OCI-LY7 (cell line): ENCODE data around the gene MINDY4. TPM values are rescaled to one million over a fixed set of nuclear protein-coding genes. Genes with fewer than 3 reads are reported as not detected.

Experiments used
- BruUV-seq: library from RNA; stranded (reverse); fragments of 400-500 nt; replicated peaks from 2 replicates; lab custom pipeline; 2021; lab: Mats Ljungman, UMichigan
- CTCF ChIA-PET: fragments of 300-600 bp; sonication (Branson Sonifier 250); formaldehyde crosslinking; loops from one replicate; lab custom pipeline; 2022; ENCODE audit warnings: antibody characterized with exemption; ENCODE audit not compliant: unreplicated experiment; lab: Charles Lee
- POLR2A ChIA-PET: fragments of 300-600 bp; sonication (Branson Sonifier 250); formaldehyde crosslinking; loops from one replicate; lab custom pipeline; 2022; ENCODE audit warnings: antibody characterized with exemption; lab: Charles Lee
- DNase-seq: peaks from one replicate; pipeline ENCODE4 v3.0.0-alpha.2; 2015; ENCODE audit warnings: low spot score
- H2AFZ ChIP-seq: fragments of 200-600 bp; sonication (generic), shearing (Covaris generic); 2 replicates; pipeline ENCODE4 v1.6.1; 2014; ENCODE audit warnings: mild to moderate bottlenecking, antibody characterized with exemption, low read length, moderate library complexity
- H3K27ac ChIP-seq: fragments of 200-600 bp; sonication (generic); 2 replicates; pipeline ENCODE4 v1.5.1; 2014; ENCODE audit warnings: mixed run types, low read depth, mild to moderate bottlenecking, moderate library complexity, low read length, inconsistent platforms; ENCODE audit not compliant: poor library complexity, severe bottlenecking
- H3K36me3 ChIP-seq: fragments of 200-600 bp; sonication (generic); 2 replicates; pipeline ENCODE4 v1.6.1; 2014; ENCODE audit warnings: mild to moderate bottlenecking, antibody characterized with exemption, low read length, moderate library complexity, mixed read lengths; ENCODE audit not compliant: insufficient read depth
- H3K4me1 ChIP-seq: fragments of 200-600 bp; sonication (generic); 2 replicates; pipeline ENCODE4 v1.5.1; 2014; ENCODE audit warnings: mild to moderate bottlenecking, low read length; ENCODE audit not compliant: insufficient read depth, poor library complexity, severe bottlenecking
- H3K4me2 ChIP-seq: fragments of 200-600 bp; sonication (generic); 2 replicates; pipeline ENCODE4 v1.6.1; 2014; ENCODE audit warnings: mild to moderate bottlenecking, low read length
- H3K4me3 ChIP-seq: fragments of 200-600 bp; sonication (generic); 2 replicates; pipeline ENCODE4 v1.5.1; 2014; ENCODE audit warnings: mild to moderate bottlenecking, low read depth, low read length; ENCODE audit not compliant: poor library complexity, severe bottlenecking
- H3K79me2 ChIP-seq: fragments of 200-600 bp; sonication (generic); 2 replicates; pipeline ENCODE4 v1.6.1; 2016; ENCODE audit warnings: low read depth, mild to moderate bottlenecking, low read length, moderate library complexity, mixed read lengths; ENCODE audit not compliant: insufficient read depth
- H3K9me2 ChIP-seq: fragments of 200-600 bp; sonication (generic); 2 replicates; pipeline ENCODE4 v1.6.1; 2016; ENCODE audit warnings: mild to moderate bottlenecking, low read length, mixed read lengths; ENCODE audit not compliant: insufficient read depth
- H3K9me3 ChIP-seq: fragments of 200-600 bp; sonication (generic); 2 replicates; pipeline ENCODE4 v1.6.1; 2014; ENCODE audit warnings: mild to moderate bottlenecking, mixed run types, low read length, mixed read lengths
- H4K20me1 ChIP-seq: fragments of 200-600 bp; sonication (generic); 2 replicates; pipeline ENCODE4 v1.6.1; 2014; ENCODE audit warnings: mild to moderate bottlenecking, antibody characterized with exemption, low read length, moderate library complexity, mixed read lengths; ENCODE audit not compliant: insufficient read depth
- EZH2phosphoT487 ChIP-seq: fragments of 200-600 bp; sonication (generic); IDR thresholded peaks from 2 replicates; pipeline ENCODE4 v1.6.1; 2018; ENCODE audit warnings: low read depth, borderline replicate concordance, mild to moderate bottlenecking, mixed run types, antibody characterized with exemption, low read length, moderate library complexity, mixed read lengths
- intact Hi-C: fragments of 100-400 bp; cut with micrococcal nuclease; formaldehyde crosslinking; loops from one replicate; pipeline ENCODE4 v1.10.0; 2022; ENCODE audit not compliant: unreplicated experiment
- total RNA-seq, 2 experiments: library from RNA; depleted of rRNA in 1 of 2; stranded (reverse); fragments of >200 nt in 1 of 2; shearing (Covaris generic) in 1 of 2; gene quantifications; 2 replicates each; pipeline ENCODE4 v1.2.3, GENCODE V29; 2014 to 2022
- TF ChIP-seq, protein P1 (sequence below): fragments of 200-600 bp; sonication (generic); conservative IDR thresholded peaks from 2 replicates; pipeline ENCODE4 v1.5.1; 2014; ENCODE audit warnings: mild to moderate bottlenecking, antibody characterized with exemption, low read length, moderate library complexity, mixed read lengths

Gene MINDY4
- total RNA-seq, 2 experiments from 2014 or later: 0.86 TPM; not detected in 1

DNA sequence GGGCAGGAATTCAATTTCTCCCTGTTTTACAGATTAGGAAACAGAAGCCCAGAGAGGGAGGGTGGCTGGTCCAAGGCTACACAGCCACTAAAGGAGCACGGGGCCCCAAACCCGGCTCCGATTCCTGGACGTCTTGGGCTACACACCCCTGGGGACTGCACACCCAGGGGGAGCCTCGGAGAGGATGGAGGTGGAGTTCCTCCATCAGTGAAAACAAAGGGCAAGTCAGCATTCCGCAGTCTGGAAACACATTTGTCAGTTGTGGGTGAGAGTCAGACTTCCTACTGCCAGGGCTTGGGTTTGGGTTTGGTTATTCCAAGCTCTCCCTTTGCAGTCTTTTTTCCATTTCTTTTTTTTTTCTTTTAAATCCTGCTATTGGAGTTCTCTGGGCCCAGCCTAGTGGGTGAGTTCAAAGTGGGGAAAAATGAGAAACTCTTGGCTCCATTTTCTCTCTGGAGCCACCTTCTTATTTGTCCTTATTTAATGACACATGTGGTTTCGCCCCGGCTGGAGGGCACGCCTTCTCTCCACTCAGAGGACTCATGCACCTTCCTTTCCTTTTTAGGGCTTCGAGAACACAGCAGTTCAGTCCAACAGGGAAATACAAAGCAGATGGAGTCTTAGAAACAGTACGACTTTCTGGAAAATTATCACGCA is 80.6 kb downstream of the MINDY4 start:
- H3K9me2 ChIP-seq: no peaks in the 10 kb centered on the region
- no peak overlapping the region for H3K4me3 ChIP-seq
- no peak for TF ChIP-seq EZH2phosphoT487
- TF ChIP-seq, protein P1, sequence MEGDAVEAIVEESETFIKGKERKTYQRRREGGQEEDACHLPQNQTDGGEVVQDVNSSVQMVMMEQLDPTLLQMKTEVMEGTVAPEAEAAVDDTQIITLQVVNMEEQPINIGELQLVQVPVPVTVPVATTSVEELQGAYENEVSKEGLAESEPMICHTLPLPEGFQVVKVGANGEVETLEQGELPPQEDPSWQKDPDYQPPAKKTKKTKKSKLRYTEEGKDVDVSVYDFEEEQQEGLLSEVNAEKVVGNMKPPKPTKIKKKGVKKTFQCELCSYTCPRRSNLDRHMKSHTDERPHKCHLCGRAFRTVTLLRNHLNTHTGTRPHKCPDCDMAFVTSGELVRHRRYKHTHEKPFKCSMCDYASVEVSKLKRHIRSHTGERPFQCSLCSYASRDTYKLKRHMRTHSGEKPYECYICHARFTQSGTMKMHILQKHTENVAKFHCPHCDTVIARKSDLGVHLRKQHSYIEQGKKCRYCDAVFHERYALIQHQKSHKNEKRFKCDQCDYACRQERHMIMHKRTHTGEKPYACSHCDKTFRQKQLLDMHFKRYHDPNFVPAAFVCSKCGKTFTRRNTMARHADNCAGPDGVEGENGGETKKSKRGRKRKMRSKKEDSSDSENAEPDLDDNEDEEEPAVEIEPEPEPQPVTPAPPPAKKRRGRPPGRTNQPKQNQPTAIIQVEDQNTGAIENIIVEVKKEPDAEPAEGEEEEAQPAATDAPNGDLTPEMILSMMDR: no peak
- no peaks in the 10 kb centered on the region for H3K4me1 ChIP-seq
- no TSS peak for BruUV-seq
- no peaks in the 10 kb centered on the region for H4K20me1 ChIP-seq
- no peak for DNase-seq
- no peak overlapping the region for H3K27ac ChIP-seq
- H3K79me2 ChIP-seq: no peaks in the 10 kb centered on the region
- no peak overlapping the region for H2AFZ ChIP-seq
- intact Hi-C loops: no loop called here
- POLR2A ChIA-PET: interaction anchor here (0.6 kb wide), 3 partner anchors 18 to 215 kb away, joined by 3 to 7 read pairs (median 6); no protein-coding TSS in a partner anchor
- H3K4me2 ChIP-seq: no peak overlapping the region
- H3K36me3 ChIP-seq: no peaks in the 10 kb centered on the region
- no peaks in the 10 kb centered on the region for H3K9me3 ChIP-seq
- CTCF ChIA-PET: no interaction called here

- intact Hi-C loops: no loop called here
- Histone ChIP-seq H3K9me2 (no peaks in the 10 kb centered on the region), H3K9me3 (no peaks in the 10 kb centered on the region), H3K4me2 (no peak overlapping the region), H2AFZ (no peak overlapping the region), H4K20me1 (no peaks in the 10 kb centered on the region), H3K4me3 (no peak overlapping the region), H3K79me2 (no peaks in the 10 kb centered on the region), H3K36me3 (no peaks in the 10 kb centered on the region), H3K27ac (no peak overlapping the region), H3K4me1 (no peaks in the 10 kb centered on the region)
- no peak for TF ChIP-seq EZH2phosphoT487
- TF ChIP-seq, protein P1: no peak
- no peak for DNase-seq
- POLR2A ChIA-PET: interaction anchor here (0.5 kb wide), 1 partner anchor 13 kb away, joined by 3 read pairs; no protein-coding TSS in a partner anchor
- no TSS peak for BruUV-seq
- CTCF ChIA-PET: no interaction called here
Measured at GRCh38 chr7:30852308-30852684, 81.1 kb downstream of the MINDY4 start.

GRCh38 chr7:30852744-30853288 is 81.6 kb downstream of the MINDY4 start:
- no peak for DNase-seq
- H4K20me1 ChIP-seq: no peaks in the 10 kb centered on the region
- no peaks in the 10 kb centered on the region for H3K9me3 ChIP-seq
- H3K4me1 ChIP-seq: no peaks in the 10 kb centered on the region
- no TSS peak for BruUV-seq
- intact Hi-C loops: no loop called here
- no peaks in the 10 kb centered on the region for H3K9me2 ChIP-seq
- CTCF ChIA-PET: no interaction called here
- no peak for TF ChIP-seq EZH2phosphoT487
- TF ChIP-seq, protein P1: no peak
- no peaks in the 10 kb centered on the region for H3K36me3 ChIP-seq
- no peaks in the 10 kb centered on the region for H3K79me2 ChIP-seq
- POLR2A ChIA-PET: interaction anchor here (0.5 kb wide), 1 partner anchor 13 kb away, joined by 3 read pairs; no protein-coding TSS in a partner anchor
- no peak overlapping the region for H3K4me3 ChIP-seq
- H3K27ac ChIP-seq: no peak overlapping the region
- H3K4me2 ChIP-seq: no peak overlapping the region
- H2AFZ ChIP-seq: no peak overlapping the region
